OCI-LY3 (cell line): Measurements from ENCODE around the gene CLTCL1.

Experiments
- CTCF ChIP-seq: fragments of 200-600, 300-600 bp; sonication (generic); IDR thresholded peaks from 2 replicates; pipeline ENCODE4 v1.5.1; 2014; ENCODE audit warnings: antibody characterized with exemption, low read length, low read depth
- EZH2phosphoT487 ChIP-seq: fragments of 200-600 bp; shearing (Covaris generic); IDR thresholded peaks from 2 replicates; pipeline ENCODE4 v1.6.1; 2018; ENCODE audit warnings: antibody characterized with exemption, mixed run types, low read depth

GRCh38 chr22:19136915-19137314 lies 154.6 kb downstream of the CLTCL1 start:
- no peak for TF ChIP-seq CTCF
- no peak for TF ChIP-seq EZH2phosphoT487
